CD14-positive monocyte (primary cell): ENCODE data around the gene TTLL6. TPM values are rescaled to one million over a fixed set of nuclear protein-coding genes. Genes with fewer than 3 reads are reported as not detected.

Experiments used
- DNase-seq, 3 donors: peaks; one replicate each; pipeline ENCODE4 v3.0.0-alpha.2; 2011 to 2022
- H2AFZ ChIP-seq: 2 replicates; pipeline ENCODE4 v1.6.0; 2012; ENCODE audit warnings: mild to moderate bottlenecking, low read depth, low read length, inconsistent platforms; ENCODE audit not compliant: insufficient read depth, poor library complexity, severe bottlenecking
- H3K27ac ChIP-seq, 2 donors: 1 replicate in 1 of 2; 2 replicates in 1 of 2; pipeline ENCODE4 v1.5.1; 2012 to 2013; ENCODE audit warnings: low read length in 2 of 2, control low read depth in 1 of 2, inconsistent platforms in 1 of 2, low read depth in 1 of 2, mild to moderate bottlenecking in 1 of 2
- H3K27me3 ChIP-seq, 2 donors: one replicate each; pipeline versions ENCODE4 v1.6.0 to v1.6.1; 2011 to 2013; ENCODE audit warnings: low read length in 2 of 2; ENCODE audit not compliant: control insufficient read depth in 2 of 2, insufficient read depth in 2 of 2
- H3K36me3 ChIP-seq, 2 donors: replicated peaks in 1 of 2; 1 replicate in 1 of 2; 2 replicates in 1 of 2; pipeline versions ENCODE4 v1.5.1 to v1.6.1; 2012 to 2013; ENCODE audit warnings: low read length in 2 of 2, control low read depth in 1 of 2, inconsistent platforms in 1 of 2, mild to moderate bottlenecking in 1 of 2; ENCODE audit not compliant: insufficient read depth in 2 of 2, control insufficient read depth in 1 of 2
- H3K4me1 ChIP-seq, 2 donors: 1 replicate in 1 of 2; 2 replicates in 1 of 2; pipeline versions ENCODE4 v1.5.1 to v1.6.1; 2012 to 2013; ENCODE audit warnings: low read length in 2 of 2, control low read depth in 1 of 2, inconsistent platforms in 1 of 2, mild to moderate bottlenecking in 1 of 2, moderate library complexity in 1 of 2; ENCODE audit not compliant: insufficient read depth in 2 of 2, control insufficient read depth in 1 of 2
- H3K4me2 ChIP-seq: replicated peaks from 2 replicates; pipeline ENCODE3; 2012; ENCODE audit warnings: low read length, moderate library complexity, mild to moderate bottlenecking; ENCODE audit not compliant: poor library complexity, severe bottlenecking; ENCODE audit errors: extremely low read depth
- H3K4me3 ChIP-seq, 3 experiments: fragments of 200-600 bp in 1 of 3; sonication (generic) in 1 of 3; replicated peaks in 1 of 3; 1 replicate in 2 of 3; 2 replicates in 1 of 3; pipeline ENCODE4 v1.5.1; 2011 to 2013; ENCODE audit warnings: low read length in 3 of 3, mild to moderate bottlenecking in 3 of 3, control low read depth in 2 of 3, low read depth in 2 of 3, inconsistent platforms in 1 of 3, moderate library complexity in 1 of 3
- H3K79me2 ChIP-seq: 2 replicates; pipeline ENCODE4 v1.6.0; 2012; ENCODE audit warnings: mild to moderate bottlenecking, control low read depth, inconsistent platforms, low read length, moderate library complexity; ENCODE audit not compliant: insufficient read depth
- H3K9ac ChIP-seq: 2 replicates; pipeline ENCODE4 v1.6.0; 2017; ENCODE audit warnings: low read length, mild to moderate bottlenecking; ENCODE audit not compliant: insufficient read depth, poor library complexity, severe bottlenecking
- H3K9me3 ChIP-seq, 2 donors: replicated peaks in 1 of 2; 1 replicate in 1 of 2; 2 replicates in 1 of 2; pipeline versions ENCODE4 v1.5.1 to v1.6.1; 2012 to 2013; ENCODE audit warnings: low read length in 2 of 2, control low read depth in 1 of 2; ENCODE audit not compliant: control insufficient read depth in 1 of 2, insufficient read depth in 1 of 2
- H4K20me1 ChIP-seq: 2 replicates; pipeline ENCODE4 v1.6.0; 2012; ENCODE audit warnings: mild to moderate bottlenecking, low read length, control low read depth, moderate library complexity; ENCODE audit not compliant: insufficient read depth
- H3K27ac Mint-ChIP-seq, 7 donors: one replicate each; pipeline ENCODE4 v1.8.0; 2020; ENCODE audit warnings: mild to moderate bottlenecking in 7 of 7, mixed read lengths in 7 of 7, moderate library complexity in 6 of 7, inconsistent platforms in 2 of 7
- H3K27me3 Mint-ChIP-seq, 3 donors: one replicate each; pipeline ENCODE4 v1.8.0; 2021 to 2022; ENCODE audit warnings: low read depth in 3 of 3, mild to moderate bottlenecking in 3 of 3, mixed read lengths in 3 of 3, moderate library complexity in 3 of 3, inconsistent platforms in 1 of 3
- H3K36me3 Mint-ChIP-seq, 2 donors: one replicate each; pipeline ENCODE4 v1.8.0; 2020; ENCODE audit warnings: mixed read lengths in 2 of 2, inconsistent platforms in 1 of 2, mild to moderate bottlenecking in 1 of 2
- H3K4me1 Mint-ChIP-seq: one replicate; pipeline ENCODE4 v1.8.0; 2020; ENCODE audit warnings: mild to moderate bottlenecking, mixed read lengths
- H3K4me3 Mint-ChIP-seq, 2 donors: one replicate each; pipeline ENCODE4 v1.8.0; 2020; ENCODE audit warnings: mild to moderate bottlenecking in 2 of 2, mixed read lengths in 2 of 2, moderate library complexity in 1 of 2
- H3K9me3 Mint-ChIP-seq, 7 donors: one replicate each; pipeline ENCODE4 v1.8.0; 2020 to 2022; ENCODE audit warnings: mixed read lengths in 7 of 7, mild to moderate bottlenecking in 6 of 7, moderate library complexity in 6 of 7, inconsistent platforms in 2 of 7
- WGBS: methylation state at CpG from one replicate; pipeline ENCODE4 v1.1.5; 2013; ENCODE audit warnings: missing lambda C conversion rate; ENCODE audit not compliant: insufficient coverage; 5-methylcytosine and 5-hydroxymethylcytosine counted together
- intact Hi-C, 2 donors: fragments of 100-400 bp; cut with micrococcal nuclease; formaldehyde crosslinking; loops; one replicate each; pipeline versions ENCODE4 v1.15.0 to v1.15.1; 2023
- polyA plus RNA-seq, 3 donors: library from polyadenylated mRNA; depleted of rRNA in 1 of 3; unstranded in 2 of 3; stranded (reverse) in 1 of 3; fragments of 300-500 nt in 2 of 3; fragments of >200 nt in 1 of 3; fragmentation: Illumina TruSeq in 2 of 3; gene quantifications; 1 replicate in 2 of 3; 2 replicates in 1 of 3; pipeline ENCODE4 v1.2.3, GENCODE V29; 2012 to 2021
- TF ChIP-seq, protein P1 (sequence below): fragments of 200-600 bp; IDR thresholded peaks from one replicate; pipeline ENCODE4 v1.8.0; 2022; ENCODE audit warnings: antibody characterized with exemption, mild to moderate bottlenecking

Gene TTLL6
- polyA plus RNA-seq, 3 donors = not detected

DNA sequence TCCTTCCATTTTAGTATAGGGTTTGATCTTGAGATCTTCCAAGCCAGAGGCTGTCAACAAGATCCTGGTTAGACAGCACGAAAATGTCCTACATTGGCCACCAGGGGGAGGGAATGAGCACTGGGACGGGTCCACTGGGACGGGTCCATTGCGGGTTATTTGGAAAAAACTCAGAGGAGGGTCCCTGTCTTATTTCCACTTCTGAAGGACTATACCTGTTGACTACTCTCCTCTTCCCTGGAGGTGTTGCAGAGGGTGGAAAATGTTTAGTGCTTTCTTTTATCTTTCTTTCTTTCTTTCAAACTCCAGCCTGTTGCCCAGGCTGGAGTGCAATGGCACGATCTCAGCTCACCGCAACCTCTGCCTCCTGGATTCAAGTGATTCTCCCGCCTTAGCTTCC is 2.5 kb downstream of the TTLL6 start:
- Histone ChIP-seq H3K9ac (no peak overlapping the region), H3K79me2 (no peaks in the 10 kb centered on the region), H3K4me3 (no peak overlapping the region), H3K9me3 (peaks cover 0 to 17% of the 10 kb centered on the region in 2 donors), H3K4me2 (no peak overlapping the region), H3K36me3 (no peaks in the 10 kb centered on the region), H3K27me3 (peaks cover 49 to 50% of the 10 kb centered on the region in 2 donors), H3K27ac (no peak overlapping the region), H4K20me1 (no peaks in the 10 kb centered on the region), H2AFZ (no peak overlapping the region), H3K4me1 (peaks cover 10 to 12% of the 10 kb centered on the region in 2 donors)
- H3K9me3 Mint-ChIP-seq = peaks cover 0 to 11% (median 6%) of the 10 kb centered on the region in 7 donors
- peak; percentile 30 to 57 (median 36) for DNase-seq
- H3K27ac Mint-ChIP-seq = no peak overlapping the region
- TF ChIP-seq, protein P1, sequence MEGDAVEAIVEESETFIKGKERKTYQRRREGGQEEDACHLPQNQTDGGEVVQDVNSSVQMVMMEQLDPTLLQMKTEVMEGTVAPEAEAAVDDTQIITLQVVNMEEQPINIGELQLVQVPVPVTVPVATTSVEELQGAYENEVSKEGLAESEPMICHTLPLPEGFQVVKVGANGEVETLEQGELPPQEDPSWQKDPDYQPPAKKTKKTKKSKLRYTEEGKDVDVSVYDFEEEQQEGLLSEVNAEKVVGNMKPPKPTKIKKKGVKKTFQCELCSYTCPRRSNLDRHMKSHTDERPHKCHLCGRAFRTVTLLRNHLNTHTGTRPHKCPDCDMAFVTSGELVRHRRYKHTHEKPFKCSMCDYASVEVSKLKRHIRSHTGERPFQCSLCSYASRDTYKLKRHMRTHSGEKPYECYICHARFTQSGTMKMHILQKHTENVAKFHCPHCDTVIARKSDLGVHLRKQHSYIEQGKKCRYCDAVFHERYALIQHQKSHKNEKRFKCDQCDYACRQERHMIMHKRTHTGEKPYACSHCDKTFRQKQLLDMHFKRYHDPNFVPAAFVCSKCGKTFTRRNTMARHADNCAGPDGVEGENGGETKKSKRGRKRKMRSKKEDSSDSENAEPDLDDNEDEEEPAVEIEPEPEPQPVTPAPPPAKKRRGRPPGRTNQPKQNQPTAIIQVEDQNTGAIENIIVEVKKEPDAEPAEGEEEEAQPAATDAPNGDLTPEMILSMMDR = peak; percentile 82
- H3K4me3 Mint-ChIP-seq = peak overlapping the region in 1 of 2 donors; percentile 72
- H3K27me3 Mint-ChIP-seq = peaks cover 54 to 75% (median 61%) of the 10 kb centered on the region in 3 donors
- H3K36me3 Mint-ChIP-seq = peaks cover 0 to 2% of the 10 kb centered on the region in 2 donors
- H3K4me1 Mint-ChIP-seq = peaks cover 11% of the 10 kb centered on the region
- intact Hi-C loops = loop anchor here in 1 of 2 donors (2.0 kb wide), 1 partner anchor 64 kb away; no protein-coding TSS in a partner anchor
- WGBS = no CpG with 5 or more reads among the region's 7 CpGs

DNA sequence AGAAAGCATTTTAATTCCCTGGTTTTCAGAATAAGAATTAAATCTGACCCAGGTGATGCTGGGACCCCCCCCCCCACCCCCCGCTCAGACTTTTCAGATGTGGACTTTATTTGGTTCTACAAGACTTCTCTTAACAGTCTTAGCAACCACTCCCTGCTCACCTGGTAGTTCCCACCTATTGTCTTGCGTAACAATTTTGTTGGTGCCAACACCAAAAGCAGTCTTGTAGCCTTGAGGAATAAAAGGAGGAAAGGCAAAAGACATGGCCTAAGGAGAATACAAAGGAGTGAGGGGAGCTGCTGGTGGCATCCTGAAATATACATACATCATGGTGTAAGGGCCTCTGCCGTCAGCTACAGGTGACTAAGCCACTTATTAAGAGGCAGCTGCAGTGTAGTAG is 5.0 kb downstream of the TTLL6 start:
- peaks cover 33 to 52% (median 43%) of the 10 kb centered on the region in 3 donors for H3K27me3 Mint-ChIP-seq
- H4K20me1 ChIP-seq = no peaks in the 10 kb centered on the region
- peaks cover 5 to 6% of the 10 kb centered on the region in 2 donors for H3K4me1 ChIP-seq
- no peak overlapping the region for H3K4me3 ChIP-seq
- no peaks in the 10 kb centered on the region for H3K79me2 ChIP-seq
- H3K4me3 Mint-ChIP-seq = no peak overlapping the region
- peaks cover 0 to 2% of the 10 kb centered on the region in 2 donors for H3K36me3 Mint-ChIP-seq
- TF ChIP-seq, protein P1 = no peak
- H3K9me3 ChIP-seq = peaks cover 0 to 12% of the 10 kb centered on the region in 2 donors
- H3K27ac Mint-ChIP-seq = no peak overlapping the region
- no peak overlapping the region for H2AFZ ChIP-seq
- no peaks in the 10 kb centered on the region for H3K36me3 ChIP-seq
- no peak for DNase-seq
- H3K27ac ChIP-seq = no peak overlapping the region
- WGBS = no CpG with 5 or more reads among the region's 3 CpGs
- H3K9ac ChIP-seq = no peak overlapping the region
- peaks cover 6% of the 10 kb centered on the region for H3K4me1 Mint-ChIP-seq
- intact Hi-C loops = no loop called here
- H3K4me2 ChIP-seq = no peak overlapping the region
- peaks cover 0 to 6% (median 2%) of the 10 kb centered on the region in 7 donors for H3K9me3 Mint-ChIP-seq
- peaks cover 30 to 34% of the 10 kb centered on the region in 2 donors for H3K27me3 ChIP-seq
